Trophoblast cell (in vitro differentiated cells and primary cell): ENCODE results near the gene VCX2.
A peak's percentile ranks its signal among the peaks of the same experiment; 100 is the strongest.
"Not testable (repeated sequence)": the region's sequence is repeated elsewhere in the genome, so short reads cannot be mapped to it uniquely, and the experiment has no call there.

ENCODE experiments used
- DNase-seq, 2 donors: peaks; one replicate each; pipeline ENCODE4 v3.0.0-alpha.2; 2016
- H2AFZ ChIP-seq: 2 replicates; pipeline ENCODE4 v1.6.1; 2013; ENCODE audit warnings: low read length, moderate library complexity, mild to moderate bottlenecking; ENCODE audit not compliant: insufficient read depth, poor library complexity
- H2AK5ac ChIP-seq: 2 replicates; pipeline ENCODE4 v1.6.1; 2013; ENCODE audit warnings: mild to moderate bottlenecking, low read length
- H2BK120ac ChIP-seq: 2 replicates; pipeline ENCODE4 v1.6.1; 2013; ENCODE audit warnings: low read length, mild to moderate bottlenecking, moderate library complexity; ENCODE audit not compliant: insufficient read depth, poor library complexity
- H2BK12ac ChIP-seq: 2 replicates; pipeline ENCODE4 v1.6.1; 2013; ENCODE audit warnings: mild to moderate bottlenecking, low read length, moderate library complexity
- H2BK5ac ChIP-seq: 2 replicates; pipeline ENCODE4 v1.6.1; 2013; ENCODE audit warnings: low read length, low read depth, moderate library complexity, mild to moderate bottlenecking; ENCODE audit not compliant: poor library complexity
- H3K14ac ChIP-seq: 2 replicates; pipeline ENCODE4 v1.6.1; 2013; ENCODE audit warnings: mild to moderate bottlenecking, low read length
- H3K18ac ChIP-seq: 2 replicates; pipeline ENCODE4 v1.6.1; 2013; ENCODE audit warnings: mild to moderate bottlenecking, low read length
- H3K23ac ChIP-seq: 2 replicates; pipeline ENCODE4 v1.6.1; 2013; ENCODE audit warnings: low read length
- H3K27ac ChIP-seq: 2 replicates; pipeline ENCODE4 v1.5.1; 2013; ENCODE audit warnings: low read depth, mild to moderate bottlenecking, inconsistent platforms, low read length, moderate library complexity
- H3K27me3 ChIP-seq: 2 replicates; pipeline ENCODE4 v1.6.1; 2013; ENCODE audit warnings: inconsistent platforms, mild to moderate bottlenecking, low read length, moderate library complexity; ENCODE audit not compliant: insufficient read depth
- H3K36me3 ChIP-seq, 2 experiments: 1 replicate in 1 of 2; 2 replicates in 1 of 2; pipeline ENCODE4 v1.6.1; 2013; ENCODE audit warnings: low read length in 2 of 2, mild to moderate bottlenecking in 2 of 2, moderate library complexity in 1 of 2; ENCODE audit not compliant: insufficient read depth in 2 of 2, control insufficient read depth in 1 of 2
- H3K4ac ChIP-seq: 2 replicates; pipeline ENCODE4 v1.6.1; 2013; ENCODE audit warnings: low read depth, mild to moderate bottlenecking, low read length, moderate library complexity
- H3K4me1 ChIP-seq, 2 experiments: 1 replicate in 1 of 2; 2 replicates in 1 of 2; pipeline ENCODE4 v1.6.1; 2013; ENCODE audit warnings: low read length in 2 of 2, mild to moderate bottlenecking in 2 of 2, moderate library complexity in 1 of 2; ENCODE audit not compliant: insufficient read depth in 2 of 2, control insufficient read depth in 1 of 2
- H3K4me2 ChIP-seq: 2 replicates; pipeline ENCODE4 v1.6.1; 2013; ENCODE audit warnings: inconsistent platforms, mild to moderate bottlenecking, low read length, moderate library complexity
- H3K4me3 ChIP-seq: 2 replicates; pipeline ENCODE4 v1.5.1; 2013; ENCODE audit warnings: mild to moderate bottlenecking, low read depth, low read length, inconsistent platforms
- H3K79me1 ChIP-seq: one replicate; pipeline ENCODE4 v1.6.1; 2013; ENCODE audit warnings: low read length
- H3K79me2 ChIP-seq: 2 replicates; pipeline ENCODE4 v1.6.1; 2013; ENCODE audit warnings: low read length, mild to moderate bottlenecking; ENCODE audit not compliant: control insufficient read depth, insufficient read depth, poor library complexity
- H3K9ac ChIP-seq: 2 replicates; pipeline ENCODE4 v1.6.1; 2013; ENCODE audit warnings: mild to moderate bottlenecking, low read length
- H3K9me3 ChIP-seq: 2 replicates; pipeline ENCODE4 v1.6.1; 2013; ENCODE audit warnings: low read depth, mild to moderate bottlenecking, control low read depth, inconsistent platforms, low read length; ENCODE audit not compliant: insufficient read depth
- H4K12ac ChIP-seq: 2 replicates; pipeline ENCODE4 v1.6.1; 2013; ENCODE audit warnings: low read depth, mild to moderate bottlenecking, low read length, moderate library complexity
- H4K8ac ChIP-seq: 2 replicates; pipeline ENCODE4 v1.6.1; 2013; ENCODE audit warnings: low read depth, mild to moderate bottlenecking, low read length, moderate library complexity
- H4K91ac ChIP-seq: one replicate; pipeline ENCODE4 v1.6.1; 2013; ENCODE audit warnings: low read depth, mild to moderate bottlenecking, low read length, moderate library complexity
- WGBS: extraction: QIAGEN DNeasy Blood & Tissue Kit; methylation state at CpG from one replicate; pipeline ENCODE4 v1.1.7; 2013; ENCODE audit warnings: missing lambda C conversion rate; ENCODE audit not compliant: insufficient read length, insufficient coverage; ENCODE audit errors: extremely low coverage; 5-methylcytosine and 5-hydroxymethylcytosine counted together

Gene VCX2

DNA sequence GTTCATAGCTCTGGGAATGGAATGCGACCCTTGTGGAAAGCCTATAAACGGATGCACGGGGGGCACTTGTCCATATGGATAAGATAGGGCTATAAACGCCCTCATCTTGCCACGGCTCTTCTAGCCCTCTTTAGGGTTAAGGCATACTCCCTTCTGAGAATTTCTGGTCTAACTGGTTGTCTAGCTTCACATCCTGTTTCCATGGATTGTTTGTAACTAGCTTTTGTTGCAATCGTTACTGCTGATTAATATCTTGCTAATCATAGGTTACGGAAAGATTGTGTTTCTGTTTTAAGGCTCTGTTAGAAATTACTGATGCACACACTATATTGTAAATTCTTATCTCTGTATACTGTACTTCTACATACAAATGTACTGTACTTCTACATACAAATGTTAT lies 17.1 kb downstream of the VCX2 start:
- H4K12ac ChIP-seq, H3K23ac ChIP-seq: not testable (repeated sequence)

DNA sequence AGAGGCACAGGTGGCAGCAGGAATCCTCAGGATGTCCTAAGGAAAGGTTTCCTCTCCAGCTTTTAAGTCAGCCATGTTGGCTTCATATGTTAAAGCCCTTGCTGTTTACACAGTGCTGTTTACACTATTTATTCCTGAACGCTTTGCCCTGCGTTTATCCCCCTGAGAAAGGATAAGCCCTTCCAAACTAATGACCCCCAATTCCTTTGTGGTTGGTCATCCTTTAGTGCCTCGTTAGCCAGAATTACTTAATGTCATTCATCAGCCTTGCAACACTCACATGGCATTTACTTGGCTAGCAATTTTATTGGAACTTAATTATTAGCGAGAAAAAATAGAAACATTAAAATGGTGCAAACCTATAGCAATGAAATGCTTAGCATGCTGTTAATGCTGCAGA lies 23.8 kb downstream of the VCX2 start:
- WGBS: no CpG with 5 or more reads among the region's 4 CpGs
- Histone ChIP-seq H2AFZ (no peak overlapping the region), H3K4ac (no peak overlapping the region), H3K36me3 (no peaks in the 10 kb centered on the region), H2AK5ac (no peak overlapping the region), H3K4me2 (no peak overlapping the region), H2BK5ac (no peak overlapping the region), H4K91ac (no peak overlapping the region), H2BK12ac (no peak overlapping the region), H3K4me3 (no peak overlapping the region), H3K27me3 (no peaks in the 10 kb centered on the region), H3K9ac (no peak overlapping the region), H3K79me2 (no peaks in the 10 kb centered on the region), H3K9me3 (no peaks in the 10 kb centered on the region), H4K8ac (no peak overlapping the region), H3K14ac (no peak overlapping the region), H3K27ac (no peak overlapping the region), H4K12ac (no peak overlapping the region), H3K4me1 (no peaks in the 10 kb centered on the region), H2BK120ac (no peak overlapping the region), H3K79me1 (no peaks in the 10 kb centered on the region), H3K23ac (no peak overlapping the region), H3K18ac (no peak overlapping the region)
- no peak for DNase-seq

More for the DNA sequence above, 17.1 kb downstream of the VCX2 start:
- H2AFZ ChIP-seq, H3K79me2 ChIP-seq, H3K27me3 ChIP-seq, H3K9me3 ChIP-seq, H3K18ac ChIP-seq, H2BK5ac ChIP-seq, H3K27ac ChIP-seq, H3K4ac ChIP-seq, H3K36me3 ChIP-seq, H2BK12ac ChIP-seq, H3K4me2 ChIP-seq, H4K91ac ChIP-seq, H3K4me1 ChIP-seq, H3K9ac ChIP-seq, H2AK5ac ChIP-seq, H3K4me3 ChIP-seq, H3K14ac ChIP-seq, H4K8ac ChIP-seq, H2BK120ac ChIP-seq, H3K79me1 ChIP-seq: not testable (repeated sequence)
- WGBS: no CpG with 5 or more reads among the region's 7 CpGs
- DNase-seq: peak in 1 of 2 donors; percentile 55

DNA sequence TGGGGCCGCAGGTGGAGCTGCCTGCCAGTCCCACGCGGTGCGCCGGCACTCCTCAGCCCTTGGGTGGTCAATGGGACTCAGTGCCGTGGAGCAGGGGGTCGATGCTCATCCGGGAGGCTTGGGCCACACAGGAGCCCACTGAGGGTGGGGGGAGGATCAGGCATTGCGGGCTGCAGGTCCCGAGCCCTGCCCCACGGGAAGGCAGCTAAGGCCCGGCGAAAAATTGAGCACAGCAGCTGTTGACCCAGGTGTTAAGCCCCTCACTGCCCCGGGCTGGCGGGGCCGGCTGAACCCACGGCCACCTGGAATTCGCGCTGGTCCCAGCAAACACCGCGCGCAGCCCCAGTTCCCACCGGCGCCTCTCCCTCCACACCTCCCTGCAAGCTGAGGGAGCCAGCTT lies 26.1 kb downstream of the VCX2 start:
- H3K4me3 ChIP-seq: no peak overlapping the region
- WGBS: no CpG with 5 or more reads among the region's 24 CpGs
- H4K8ac ChIP-seq: no peak overlapping the region
- no peaks in the 10 kb centered on the region for H3K9me3 ChIP-seq
- H2AK5ac ChIP-seq: no peak overlapping the region
- no peak overlapping the region for H4K12ac ChIP-seq
- H3K4ac ChIP-seq: no peak overlapping the region
- no peaks in the 10 kb centered on the region for H3K79me1 ChIP-seq
- no peaks in the 10 kb centered on the region for H3K79me2 ChIP-seq
- H3K27ac ChIP-seq: no peak overlapping the region
- H3K18ac ChIP-seq: no peak overlapping the region
- H3K14ac ChIP-seq: no peak overlapping the region
- no peak overlapping the region for H2BK120ac ChIP-seq
- H2BK12ac ChIP-seq: no peak overlapping the region
- no peaks in the 10 kb centered on the region for H3K4me1 ChIP-seq
- no peak for DNase-seq
- H3K36me3 ChIP-seq: no peaks in the 10 kb centered on the region
- H3K4me2 ChIP-seq: no peak overlapping the region
- H3K9ac ChIP-seq: no peak overlapping the region
- H4K91ac ChIP-seq: no peak overlapping the region
- no peak overlapping the region for H2BK5ac ChIP-seq
- no peak overlapping the region for H2AFZ ChIP-seq
- H3K27me3 ChIP-seq: no peaks in the 10 kb centered on the region
- H3K23ac ChIP-seq: no peak overlapping the region

GRCh38 chrX:8141896-8142295 lies 29.2 kb downstream of the VCX2 start:
- H3K79me1 ChIP-seq: no peaks in the 10 kb centered on the region
- H2AFZ ChIP-seq: no peak overlapping the region
- no peak overlapping the region for H4K8ac ChIP-seq
- H3K23ac ChIP-seq: no peak overlapping the region
- H3K4me3 ChIP-seq: no peak overlapping the region
- DNase-seq: no peak
- H3K9me3 ChIP-seq: no peaks in the 10 kb centered on the region
- no peak overlapping the region for H3K4ac ChIP-seq
- WGBS: no CpG with 5 or more reads among the region's 3 CpGs
- H3K14ac ChIP-seq: no peak overlapping the region
- H3K36me3 ChIP-seq: no peaks in the 10 kb centered on the region
- no peaks in the 10 kb centered on the region for H3K79me2 ChIP-seq
- H3K27me3 ChIP-seq: no peaks in the 10 kb centered on the region
- H2AK5ac ChIP-seq: no peak overlapping the region
- no peak overlapping the region for H2BK120ac ChIP-seq
- H3K18ac ChIP-seq: no peak overlapping the region
- no peak overlapping the region for H4K12ac ChIP-seq
- H4K91ac ChIP-seq: no peak overlapping the region
- H3K4me1 ChIP-seq: no peaks in the 10 kb centered on the region
- H2BK5ac ChIP-seq: no peak overlapping the region
- H3K4me2 ChIP-seq: no peak overlapping the region
- H3K27ac ChIP-seq: no peak overlapping the region
- H2BK12ac ChIP-seq: no peak overlapping the region
- H3K9ac ChIP-seq: no peak overlapping the region
